HepG2 (cell line): ENCODE measurements around the gene ZFP90. TPM values are rescaled to one million over a fixed set of nuclear protein-coding genes. Genes with fewer than 3 reads are reported as not detected.

Experiments used
- ASH2L ChIP-seq: fragments of 300-600, 200-600 bp; sonication (generic); IDR thresholded peaks from 2 replicates; pipeline ENCODE4 v1.7.0; 2017; ENCODE audit warnings: low read depth, mild to moderate bottlenecking, moderate library complexity, mixed read lengths, low read length; ENCODE audit not compliant: insufficient read length
- HDAC2 ChIP-seq: sonication (generic); formaldehyde crosslinking; IDR thresholded peaks from 2 replicates; pipeline ENCODE4 v1.4.0; 2020; ENCODE audit warnings: missing genetic modification reagents
- HNF4G ChIP-seq, 2 experiments: sonication (generic) in 1 of 2; formaldehyde crosslinking in 1 of 2; IDR thresholded peaks; 2 replicates each; pipeline versions ENCODE4 v1.4.0 to v1.6.1; 2011 to 2020; ENCODE audit warnings: borderline replicate concordance in 2 of 2, low read depth in 2 of 2, mild to moderate bottlenecking in 2 of 2, low read length in 1 of 2, missing genetic modification reagents in 1 of 2, moderate library complexity in 1 of 2
- NFAT5 ChIP-seq: sonication (generic); formaldehyde crosslinking; IDR thresholded peaks from 2 replicates; pipeline ENCODE4 v1.4.0; 2020; ENCODE audit warnings: missing genetic modification reagents
- NFE2 ChIP-seq: sonication (generic); formaldehyde crosslinking; IDR thresholded peaks from 2 replicates; pipeline ENCODE4 v1.4.0; 2020; ENCODE audit warnings: missing genetic modification reagents
- PAX8 ChIP-seq: sonication (generic); formaldehyde crosslinking; IDR thresholded peaks from 2 replicates; pipeline ENCODE4 v1.8.0; 2022; ENCODE audit warnings: mild to moderate bottlenecking, missing genetic modification reagents, borderline replicate concordance
- PCBP1 ChIP-seq: fragments of 200-400 bp; formaldehyde crosslinking; IDR thresholded peaks from 2 replicates; pipeline ENCODE4 v1.6.1; 2017; ENCODE audit warnings: mild to moderate bottlenecking, low read depth, low read length, borderline replicate concordance
- TERF1 ChIP-seq: sonication (generic); formaldehyde crosslinking; IDR thresholded peaks from 2 replicates; pipeline ENCODE4 v1.8.0; 2022; ENCODE audit warnings: mild to moderate bottlenecking, missing genetic modification reagents, moderate library complexity
- TRAFD1 ChIP-seq: sonication (generic); formaldehyde crosslinking; IDR thresholded peaks from 2 replicates; pipeline ENCODE4 v1.5.1; 2020; ENCODE audit warnings: missing genetic modification reagents, mild to moderate bottlenecking, borderline replicate concordance
- ZNF136 ChIP-seq: sonication (generic); formaldehyde crosslinking; IDR thresholded peaks from 2 replicates; pipeline ENCODE4 v1.8.1; 2022; ENCODE audit warnings: low read depth, mild to moderate bottlenecking, moderate library complexity, missing genetic modification reagents
- ZNF138 ChIP-seq: sonication (generic); formaldehyde crosslinking; IDR thresholded peaks from 2 replicates; pipeline ENCODE4 v1.5.0; 2020; ENCODE audit warnings: mild to moderate bottlenecking, low read depth, missing genetic modification reagents
- ZNF234 ChIP-seq: sonication (generic); formaldehyde crosslinking; conservative IDR thresholded peaks from 2 replicates; pipeline ENCODE4 v1.5.1; 2020; ENCODE audit warnings: mild to moderate bottlenecking, missing genetic modification reagents
- ZNF350 ChIP-seq: sonication (generic); formaldehyde crosslinking; IDR thresholded peaks from 2 replicates; pipeline ENCODE4 v1.4.0; 2020; ENCODE audit warnings: mild to moderate bottlenecking, low read depth, missing genetic modification reagents, borderline replicate concordance
- ZNF629 ChIP-seq: sonication (generic); formaldehyde crosslinking; conservative IDR thresholded peaks from 2 replicates; pipeline ENCODE4 v1.5.0; 2020; ENCODE audit warnings: missing genetic modification reagents
- ZNF687 ChIP-seq: sonication (generic); formaldehyde crosslinking; IDR thresholded peaks from 2 replicates; pipeline ENCODE4 v1.5.1; 2020; ENCODE audit warnings: mild to moderate bottlenecking, missing genetic modification reagents, moderate library complexity
- ZNF749 ChIP-seq: sonication (generic); formaldehyde crosslinking; IDR thresholded peaks from 2 replicates; pipeline ENCODE4 v1.8.0; 2022; ENCODE audit warnings: mild to moderate bottlenecking, missing genetic modification reagents, moderate library complexity, borderline replicate concordance
- polyA plus RNA-seq, 8 experiments: library from polyadenylated mRNA; depleted of rRNA in 3 of 8; stranded (reverse) in 7 of 8; unstranded in 1 of 8; fragments of >200 nt; fragmentation: Illumina TruSeq in 4 of 8; extraction: Trizol in 4 of 8; gene quantifications; 2 replicates each; pipeline versions ENCODE4 v1.2.1 to v1.2.3, GENCODE V29; 2011 to 2016; ENCODE audit warnings: low read depth in 4 of 8, missing spikeins in 1 of 8, mixed read lengths in 1 of 8; ENCODE audit not compliant: insufficient read depth in 1 of 8
- total RNA-seq, 5 experiments: library from RNA; depleted of rRNA; stranded (reverse); fragments of >200 nt; fragmentation: Illumina TruSeq; extraction: Trizol; gene quantifications; 2 replicates each; pipeline ENCODE4 v1.2.3, GENCODE V29; 2016; ENCODE audit warnings: low read depth in 1 of 5

ZFP90 gene
- total and polyA plus RNA-seq, 2 of the 13 experiments (the other 11 are each of a cell fraction or from before 2014, with no cell fraction given), result 17.6 to 18.9 TPM

- no peak; the same call in 1 of the 2 replicates for TF ChIP-seq ZNF136 (CRISPR knock-in tag)
- TF ChIP-seq NFE2 (CRISPR knock-in tag), result no peak
- TF ChIP-seq ZNF687 (CRISPR knock-in tag), result peak; percentile 87
- no peak for TF ChIP-seq ZNF234 (CRISPR knock-in tag)
- TF ChIP-seq ZNF350 (CRISPR knock-in tag), result peak; percentile 76; the same call in 1 of the 2 replicates
- TF ChIP-seq HNF4G (IDR thresholded peaks at IDR 0.05; ENCODE audit: borderline replicate concordance, low read depth, low read length), result peak; percentile 31; the same call in 1 of the 2 replicates
- TF ChIP-seq HNF4G (CRISPR knock-in tag; IDR thresholded peaks at IDR 0.05; ENCODE audit: borderline replicate concordance, low read depth), result no peak
- no peak for TF ChIP-seq ZNF749 (CRISPR knock-in tag)
- peak; percentile 62 for TF ChIP-seq ASH2L
- no peak for TF ChIP-seq PCBP1
- TF ChIP-seq HDAC2 (CRISPR knock-in tag), result peak; percentile 51; the same call in 1 of the 2 replicates
- no peak for TF ChIP-seq TERF1 (CRISPR knock-in tag)
- 0 out of 2 replicates have a peak, but pooled peaks have one; percentile 6 for TF ChIP-seq ZNF629 (CRISPR knock-in tag)
- no peak for TF ChIP-seq ZNF138
- TF ChIP-seq NFAT5, result no peak
- no peak for TF ChIP-seq PAX8 (CRISPR knock-in tag)
- no peak for TF ChIP-seq TRAFD1 (CRISPR knock-in tag)
Observed at GRCh38 chr16:68520649-68521086, 18.4 kb upstream of the ZFP90 start (continued).
